ENCODE results near the gene POLR2A.

The POLR2A gene

GRCh38 chr17:7460850-7461660, 23.1 kb upstream of the POLR2A start:
- H3K36me3 ChIP-seq (ENCODE audit: control insufficient read depth in 2 of 2, insufficient read depth in 1 of 2, low read length in 2 of 2): peaks cover 3 to 36% of the 10 kb centered on the region in 2 experiments; a peak in 2 of 3 replicates
- H3K27ac ChIP-seq (ENCODE audit: extremely low read depth, low read depth, low read length): no peak overlapping the region
- peak; percentile 96 for TF ChIP-seq PRDM10 (tag by site-specific recombination; IDR thresholded peaks at IDR 0.05)
- TF ChIP-seq, protein P1, sequence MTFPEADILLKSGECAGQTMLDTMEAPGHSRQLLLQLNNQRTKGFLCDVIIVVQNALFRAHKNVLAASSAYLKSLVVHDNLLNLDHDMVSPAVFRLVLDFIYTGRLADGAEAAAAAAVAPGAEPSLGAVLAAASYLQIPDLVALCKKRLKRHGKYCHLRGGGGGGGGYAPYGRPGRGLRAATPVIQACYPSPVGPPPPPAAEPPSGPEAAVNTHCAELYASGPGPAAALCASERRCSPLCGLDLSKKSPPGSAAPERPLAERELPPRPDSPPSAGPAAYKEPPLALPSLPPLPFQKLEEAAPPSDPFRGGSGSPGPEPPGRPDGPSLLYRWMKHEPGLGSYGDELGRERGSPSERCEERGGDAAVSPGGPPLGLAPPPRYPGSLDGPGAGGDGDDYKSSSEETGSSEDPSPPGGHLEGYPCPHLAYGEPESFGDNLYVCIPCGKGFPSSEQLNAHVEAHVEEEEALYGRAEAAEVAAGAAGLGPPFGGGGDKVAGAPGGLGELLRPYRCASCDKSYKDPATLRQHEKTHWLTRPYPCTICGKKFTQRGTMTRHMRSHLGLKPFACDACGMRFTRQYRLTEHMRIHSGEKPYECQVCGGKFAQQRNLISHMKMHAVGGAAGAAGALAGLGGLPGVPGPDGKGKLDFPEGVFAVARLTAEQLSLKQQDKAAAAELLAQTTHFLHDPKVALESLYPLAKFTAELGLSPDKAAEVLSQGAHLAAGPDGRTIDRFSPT (tag by site-specific recombination; IDR thresholded peaks at IDR 0.05): no peak
- no peak for TF ChIP-seq ZNF302 (tag by site-specific recombination; IDR thresholded peaks at IDR 0.05; ENCODE audit: low read depth)
- peak; percentile 36; the same call in 1 of the 2 replicates for TF ChIP-seq ZNF341 (tag by site-specific recombination; IDR thresholded peaks at IDR 0.05; ENCODE audit: low read depth)
- 0 out of 2 replicates have a peak, but pooled peaks have one; percentile 40 for TF ChIP-seq PRDM1 (tag by site-specific recombination; IDR thresholded peaks at IDR 0.05)
- TF ChIP-seq ZNF521 (tag by site-specific recombination; IDR thresholded peaks at IDR 0.05): no peak
- peak; percentile 14; the same call in 1 of the 2 replicates for TF ChIP-seq IKZF3 (tag by site-specific recombination; IDR thresholded peaks at IDR 0.05)
- no peak overlapping the region for H3K4me3 ChIP-seq (ENCODE audit: low read depth, low read length)
- no peaks in the 10 kb centered on the region for H3K4me1 ChIP-seq (ENCODE audit: control insufficient read depth, insufficient read depth, low read length)
- POLR2A ChIA-PET: interaction anchor here (1.2 to 1.4 kb wide), 2 partner anchors 23 to 131 kb away, joined by 3 to 5 read pairs; partner anchors contain the start of gene POLR2A
- no peaks in the 10 kb centered on the region for H3K9me3 ChIP-seq (ENCODE audit: control insufficient read depth, insufficient read depth, low read depth, low read length)
- CTCF ChIA-PET: interaction anchor here (0.8 to 1.2 kb wide), 2 partner anchors 9 to 99 kb away, joined by 3 read pairs; no protein-coding TSS in a partner anchor

- H3K9me3 ChIP-seq (ENCODE audit: control insufficient read depth, insufficient read depth, low read depth, low read length): no peaks in the 10 kb centered on the region
- CTCF ChIA-PET: interaction anchor here (0.6 to 0.9 kb wide), 3 partner anchors 28 to 62 kb away, joined by 5 read pairs; no protein-coding TSS in a partner anchor
- no peak overlapping the region for H3K4me3 ChIP-seq (ENCODE audit: low read depth, low read length)
- H3K4me1 ChIP-seq (ENCODE audit: control insufficient read depth, insufficient read depth, low read length): no peaks in the 10 kb centered on the region
- POLR2A ChIA-PET: interaction anchor here (0.5 to 2.1 kb wide), 4 partner anchors 22 to 188 kb away, joined by 3 to 7 read pairs (median 4); partner anchors contain the start of genes POLR2A and TMEM256
- peaks cover 3 to 51% of the 10 kb centered on the region in 2 experiments; a peak in 2 of 3 replicates for H3K36me3 ChIP-seq (ENCODE audit: control insufficient read depth in 2 of 2, insufficient read depth in 1 of 2, low read length in 2 of 2)
- TF ChIP-seq, protein P2, sequence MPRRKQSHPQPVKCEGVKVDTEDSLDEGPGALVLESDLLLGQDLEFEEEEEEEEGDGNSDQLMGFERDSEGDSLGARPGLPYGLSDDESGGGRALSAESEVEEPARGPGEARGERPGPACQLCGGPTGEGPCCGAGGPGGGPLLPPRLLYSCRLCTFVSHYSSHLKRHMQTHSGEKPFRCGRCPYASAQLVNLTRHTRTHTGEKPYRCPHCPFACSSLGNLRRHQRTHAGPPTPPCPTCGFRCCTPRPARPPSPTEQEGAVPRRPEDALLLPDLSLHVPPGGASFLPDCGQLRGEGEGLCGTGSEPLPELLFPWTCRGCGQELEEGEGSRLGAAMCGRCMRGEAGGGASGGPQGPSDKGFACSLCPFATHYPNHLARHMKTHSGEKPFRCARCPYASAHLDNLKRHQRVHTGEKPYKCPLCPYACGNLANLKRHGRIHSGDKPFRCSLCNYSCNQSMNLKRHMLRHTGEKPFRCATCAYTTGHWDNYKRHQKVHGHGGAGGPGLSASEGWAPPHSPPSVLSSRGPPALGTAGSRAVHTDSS (tag by site-specific recombination; IDR thresholded peaks at IDR 0.05): peak; percentile 94
- no peak for TF ChIP-seq GLIS2 (tag by site-specific recombination; IDR thresholded peaks at IDR 0.05)
- H3K27ac ChIP-seq (ENCODE audit: extremely low read depth, low read depth, low read length): no peak overlapping the region
Measured at GRCh38 chr17:7462474-7463371, 21.4 kb upstream of the POLR2A start.

Data from HEK293 (cell line).